Breast epithelium (tissue), 4 donors: ENCODE results near the gene MYO5B. TPM values are rescaled to one million over a fixed set of nuclear protein-coding genes. Genes with fewer than 3 reads are reported as not detected.

Source experiments
- DNase-seq, 2 donors: peaks; one replicate each; pipeline ENCODE4 v3.0.0-alpha.2; 2019; ENCODE audit warnings: low spot score in 2 of 2
- H3K27ac ChIP-seq, 2 donors: fragments of 200-600 bp; sonication (generic) in 1 of 2; one replicate each; pipeline ENCODE4 v1.5.1; 2016 to 2019; ENCODE audit warnings: mild to moderate bottlenecking in 1 of 2
- H3K27me3 ChIP-seq, 2 donors: fragments of 200-600 bp; sonication (generic) in 1 of 2; one replicate each; pipeline versions ENCODE4 v1.5.1 to v1.6.0; 2017 to 2019; ENCODE audit warnings: control low read depth in 1 of 2, mild to moderate bottlenecking in 1 of 2
- H3K36me3 ChIP-seq: fragments of 200-600 bp; one replicate; pipeline ENCODE4 v1.5.1; 2019
- H3K4me1 ChIP-seq, 2 donors: fragments of 200-600 bp; sonication (generic); one replicate each; pipeline ENCODE4 v1.5.1; 2016 to 2019; ENCODE audit warnings: control low read depth in 1 of 2
- H3K4me3 ChIP-seq, 3 donors: fragments of 200-600 bp; sonication (generic); 1 replicate in 2 of 3; 2 replicates in 1 of 3; pipeline ENCODE4 v1.5.1; 2016 to 2019; ENCODE audit warnings: mild to moderate bottlenecking in 3 of 3, moderate library complexity in 2 of 3
- H3K9me3 ChIP-seq, 2 donors: fragments of 200-600 bp; sonication (generic) in 1 of 2; one replicate each; pipeline ENCODE4 v1.5.1; 2016 to 2019; ENCODE audit warnings: control low read depth in 1 of 2
- POLR2A ChIP-seq: fragments of 450-650 bp; IDR thresholded peaks from one replicate; pipeline ENCODE4 v1.6.1; 2016; ENCODE audit warnings: antibody characterized with exemption, mild to moderate bottlenecking, moderate library complexity
- POLR2AphosphoS5 ChIP-seq, 3 donors: sonication (generic); formaldehyde crosslinking; IDR thresholded peaks; one replicate each; pipeline ENCODE4 v1.6.1; 2017; ENCODE audit warnings: antibody characterized with exemption in 3 of 3
- intact Hi-C: fragments of 100-400 bp; cut with DNase I; formaldehyde crosslinking; loops from one replicate; pipeline ENCODE4 v1.15.1; 2023; ENCODE audit warnings: low total_unique reads
- total RNA-seq, 3 donors: library from RNA; depleted of rRNA; stranded (reverse); fragments of >200 nt; gene quantifications; one replicate each; pipeline ENCODE4 v1.1.0, GENCODE V29; 2016
- TF ChIP-seq, protein P1 (sequence below), 3 donors: fragments of 450-650 bp; IDR thresholded peaks; one replicate each; pipeline ENCODE4 v1.5.1; 2016 to 2017; ENCODE audit warnings: antibody characterized with exemption in 3 of 3, mild to moderate bottlenecking in 3 of 3, moderate library complexity in 3 of 3

MYO5B gene
- total RNA-seq, 3 donors from 2014 or later, result 2.4 to 53.1 (median 22.0) TPM

DNA sequence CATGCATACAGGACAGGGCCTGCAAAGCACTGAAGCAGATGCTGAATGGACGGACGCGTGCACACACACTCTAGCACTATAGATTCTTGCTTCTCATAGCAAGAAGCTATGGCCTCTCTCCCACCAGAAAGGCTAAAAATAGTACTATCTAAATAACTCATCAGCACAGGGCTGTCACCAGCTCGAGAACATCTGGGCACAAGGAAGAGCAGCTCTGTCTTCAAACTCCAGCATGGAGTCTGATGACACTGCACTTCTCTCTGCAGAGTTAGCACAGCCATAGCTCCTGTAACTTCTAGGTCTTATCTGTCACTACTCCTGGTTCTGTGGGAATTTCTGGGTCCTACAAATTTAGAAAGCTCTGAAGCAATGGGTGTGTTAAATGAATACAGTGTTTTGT lies 123.5 kb downstream of the MYO5B start:
- intact Hi-C loops, result no loop called here
- Histone ChIP-seq H3K27ac (no peak overlapping the region), H3K4me3 (no peak overlapping the region), H3K27me3 (no peaks in the 10 kb centered on the region), H3K36me3 (no peaks in the 10 kb centered on the region), H3K9me3 (no peaks in the 10 kb centered on the region), H3K4me1 (no peaks in the 10 kb centered on the region)
- TF ChIP-seq, protein P1, sequence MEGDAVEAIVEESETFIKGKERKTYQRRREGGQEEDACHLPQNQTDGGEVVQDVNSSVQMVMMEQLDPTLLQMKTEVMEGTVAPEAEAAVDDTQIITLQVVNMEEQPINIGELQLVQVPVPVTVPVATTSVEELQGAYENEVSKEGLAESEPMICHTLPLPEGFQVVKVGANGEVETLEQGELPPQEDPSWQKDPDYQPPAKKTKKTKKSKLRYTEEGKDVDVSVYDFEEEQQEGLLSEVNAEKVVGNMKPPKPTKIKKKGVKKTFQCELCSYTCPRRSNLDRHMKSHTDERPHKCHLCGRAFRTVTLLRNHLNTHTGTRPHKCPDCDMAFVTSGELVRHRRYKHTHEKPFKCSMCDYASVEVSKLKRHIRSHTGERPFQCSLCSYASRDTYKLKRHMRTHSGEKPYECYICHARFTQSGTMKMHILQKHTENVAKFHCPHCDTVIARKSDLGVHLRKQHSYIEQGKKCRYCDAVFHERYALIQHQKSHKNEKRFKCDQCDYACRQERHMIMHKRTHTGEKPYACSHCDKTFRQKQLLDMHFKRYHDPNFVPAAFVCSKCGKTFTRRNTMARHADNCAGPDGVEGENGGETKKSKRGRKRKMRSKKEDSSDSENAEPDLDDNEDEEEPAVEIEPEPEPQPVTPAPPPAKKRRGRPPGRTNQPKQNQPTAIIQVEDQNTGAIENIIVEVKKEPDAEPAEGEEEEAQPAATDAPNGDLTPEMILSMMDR (IDR thresholded peaks at IDR 0.05), result no peak
- TF ChIP-seq POLR2AphosphoS5 (IDR thresholded peaks at IDR 0.05) (no peak), POLR2A (no peak)
- no peak for DNase-seq

DNA sequence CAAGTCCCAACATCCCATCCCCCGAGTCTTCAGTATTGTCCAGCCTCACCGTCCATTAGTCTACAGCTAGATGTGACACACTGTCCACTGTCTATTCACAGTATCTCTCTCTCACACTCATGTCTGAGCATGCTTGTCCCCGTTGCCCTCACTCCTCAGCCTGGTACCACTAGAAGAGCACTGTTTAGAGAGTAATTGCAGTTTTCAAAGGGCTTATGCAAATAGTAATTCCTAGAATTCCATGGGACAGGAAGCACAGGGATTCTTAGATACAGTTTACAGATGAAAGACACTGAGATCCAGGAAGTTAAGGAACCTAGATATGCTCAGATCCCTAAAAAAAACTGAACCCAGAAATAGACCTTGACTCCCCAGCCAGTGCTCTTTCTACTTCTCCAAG lies 125.5 kb downstream of the MYO5B start:
- TF ChIP-seq POLR2AphosphoS5 (IDR thresholded peaks at IDR 0.05) (no peak), POLR2A (no peak)
- TF ChIP-seq, protein P1 (IDR thresholded peaks at IDR 0.05), result no peak
- Histone ChIP-seq H3K4me1 (no peaks in the 10 kb centered on the region), H3K9me3 (no peaks in the 10 kb centered on the region), H3K27me3 (no peaks in the 10 kb centered on the region), H3K36me3 (no peaks in the 10 kb centered on the region), H3K4me3 (no peak overlapping the region), H3K27ac (no peak overlapping the region)
- no peak for DNase-seq
- intact Hi-C loops, result no loop called here

DNA sequence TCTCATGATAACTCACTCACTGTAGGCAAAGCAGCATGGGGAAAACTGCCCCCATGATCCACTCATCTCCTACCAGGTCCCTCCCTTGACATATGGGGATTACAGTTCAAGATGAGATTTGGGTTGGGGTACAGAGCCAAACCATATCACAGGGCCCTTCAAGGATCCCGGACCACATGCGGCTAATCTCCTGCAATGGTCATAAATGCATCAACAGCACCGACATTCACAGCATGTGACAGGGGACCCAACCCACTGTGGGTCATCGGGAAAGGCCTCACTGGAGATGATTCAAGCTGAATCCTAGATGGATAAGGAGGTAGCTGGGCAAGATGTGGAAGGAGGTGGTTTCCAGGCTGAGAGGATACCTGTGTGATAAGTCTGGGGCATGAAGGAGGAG lies 129.4 kb downstream of the MYO5B start:
- intact Hi-C loops, result no loop called here
- no peak for TF ChIP-seq POLR2A
- TF ChIP-seq, protein P1 (IDR thresholded peaks at IDR 0.05), result no peak

DNA sequence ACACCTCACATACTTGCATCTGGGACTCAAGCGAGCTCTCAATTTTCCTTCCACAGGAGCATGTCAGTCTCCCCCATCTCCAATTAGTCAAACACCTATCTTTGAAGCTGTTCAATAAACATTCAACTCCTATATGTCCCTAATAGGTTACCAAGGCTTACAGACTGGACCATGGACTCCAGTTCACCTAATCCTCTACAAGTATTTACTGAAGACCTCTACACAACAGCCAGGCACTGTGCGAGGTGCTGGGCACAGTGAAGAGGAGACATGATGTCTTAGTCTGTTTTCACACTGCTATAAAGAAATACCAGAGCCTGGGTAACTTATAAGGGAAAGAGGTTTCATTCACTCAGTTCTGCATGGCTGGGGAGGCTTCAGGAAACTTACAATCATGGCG lies 129.9 kb downstream of the MYO5B start:
- no peak for DNase-seq
- Histone ChIP-seq H3K27me3 (no peaks in the 10 kb centered on the region), H3K4me3 (no peak overlapping the region), H3K27ac (no peak overlapping the region), H3K36me3 (no peaks in the 10 kb centered on the region), H3K4me1 (no peaks in the 10 kb centered on the region), H3K9me3 (no peaks in the 10 kb centered on the region)
- intact Hi-C loops, result no loop called here
- no peak for TF ChIP-seq POLR2AphosphoS5 (IDR thresholded peaks at IDR 0.05)
- no peak for TF ChIP-seq POLR2A
- TF ChIP-seq, protein P1 (IDR thresholded peaks at IDR 0.05), result no peak

More for the DNA sequence above, 129.4 kb downstream of the MYO5B start:
- Histone ChIP-seq H3K36me3 (no peaks in the 10 kb centered on the region), H3K27me3 (no peaks in the 10 kb centered on the region), H3K9me3 (no peaks in the 10 kb centered on the region), H3K27ac (no peak overlapping the region), H3K4me1 (no peaks in the 10 kb centered on the region), H3K4me3 (no peak overlapping the region)
- no peak for DNase-seq

DNA sequence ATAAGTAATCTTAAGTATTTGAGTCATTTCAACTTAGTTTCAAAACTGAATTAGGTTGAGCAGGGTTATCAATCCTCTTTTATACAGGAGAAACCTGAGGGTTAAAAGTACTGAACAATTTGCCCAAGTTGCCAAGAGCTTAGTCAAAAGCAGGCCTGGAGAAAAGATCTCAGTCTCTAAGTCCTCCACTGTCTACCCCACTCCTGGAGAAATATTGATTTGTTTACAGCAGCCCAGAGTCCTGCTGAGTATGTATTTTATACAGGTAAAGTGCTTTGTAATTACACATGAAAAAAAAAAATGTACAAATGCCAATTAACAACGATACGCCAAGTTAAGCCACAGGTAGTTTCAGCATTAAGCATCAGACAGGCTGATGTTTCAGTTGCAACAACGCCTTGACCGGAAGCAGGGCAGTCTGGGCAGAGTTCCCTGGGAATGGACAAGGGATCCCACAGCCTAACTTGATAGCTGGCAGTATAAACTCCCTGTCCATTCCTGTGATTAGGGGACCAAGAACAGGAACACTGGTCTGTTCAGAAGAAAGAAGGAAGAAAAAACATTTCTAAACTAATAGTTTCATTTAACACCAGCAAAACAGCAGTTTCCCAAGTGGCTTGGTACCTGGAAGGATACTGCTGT lies 132.9 kb downstream of the MYO5B start:
- no peaks in the 10 kb centered on the region for H3K36me3 ChIP-seq
- no peaks in the 10 kb centered on the region for H3K4me1 ChIP-seq
- H3K9me3 ChIP-seq, result no peaks in the 10 kb centered on the region
- no peak for DNase-seq
- H3K27ac ChIP-seq, result peak overlapping the region in 1 of 2 donors; percentile 25
- no peaks in the 10 kb centered on the region for H3K27me3 ChIP-seq
- intact Hi-C loops, result loop anchor here (2.0 kb wide), 1 partner anchor 39 kb away; no protein-coding TSS in a partner anchor
- TF ChIP-seq POLR2AphosphoS5 (IDR thresholded peaks at IDR 0.05) (no peak), POLR2A (no peak)
- TF ChIP-seq, protein P1 (IDR thresholded peaks at IDR 0.05), result no peak
- no peak overlapping the region for H3K4me3 ChIP-seq
